Fibroblast of lung (primary cell): Measurements from ENCODE around the gene MSANTD1.

Source experiments
- CTCF ChIP-seq, 2 donors: IDR thresholded peaks in 1 of 2; conservative IDR thresholded peaks in 1 of 2; 1 replicate in 1 of 2; 2 replicates in 1 of 2; pipeline ENCODE4 v1.5.1; 2011 to 2012; ENCODE audit warnings: low read length in 2 of 2, control low read depth in 1 of 2, inconsistent platforms in 1 of 2, low read depth in 1 of 2, mild to moderate bottlenecking in 1 of 2
- EZH2 ChIP-seq: IDR thresholded peaks from 2 replicates; pipeline ENCODE4 v1.5.1; 2012; ENCODE audit warnings: low read length, control low read depth, mild to moderate bottlenecking; ENCODE audit errors: missing control alignments

GRCh38 chr4:3248811-3249661, at the start of gene MSANTD1:
- TF ChIP-seq CTCF (conservative IDR thresholded peaks at IDR 0.05 in 1 of 2, IDR thresholded peaks at IDR 0.05 in 1 of 2; ENCODE audit: low read depth in 1 of 2, low read length in 2 of 2): no peak
- TF ChIP-seq EZH2: no peak
